T-helper 17 cell (primary cell): ENCODE data around the gene SNAPIN. TPM values are rescaled to one million over a fixed set of nuclear protein-coding genes. Genes with fewer than 3 reads are reported as not detected.

Source experiments
- ATAC-seq: fragments of 150-1000 bp; cut with Tn5 transposase; 2 replicates; pipeline ENCODE4 v1.10.0; 2021; ENCODE audit warnings: mild to moderate bottlenecking, moderate library complexity
- DNase-seq, 3 donors: peaks; one replicate each; pipeline versions ENCODE4 v3.0.0 to v3.0.0-alpha.2; 2020 to 2021
- H3K9me3 ChIP-seq: one replicate; pipeline ENCODE4 v1.7.0; 2013; ENCODE audit warnings: low read length, mild to moderate bottlenecking; ENCODE audit not compliant: control insufficient read depth, poor library complexity, severe bottlenecking
- H3K27ac Mint-ChIP-seq: one replicate; pipeline ENCODE4 v1.8.0; 2022; ENCODE audit warnings: mild to moderate bottlenecking, moderate library complexity, mixed read lengths
- H3K27me3 Mint-ChIP-seq: one replicate; pipeline ENCODE4 v1.8.0; 2022; ENCODE audit warnings: mixed read lengths
- H3K36me3 Mint-ChIP-seq: one replicate; pipeline ENCODE4 v1.8.0; 2022; ENCODE audit warnings: low read depth, mixed read lengths
- H3K4me1 Mint-ChIP-seq: one replicate; pipeline ENCODE4 v1.8.0; 2022; ENCODE audit warnings: mild to moderate bottlenecking, mixed read lengths
- H3K4me3 Mint-ChIP-seq: one replicate; pipeline ENCODE4 v1.8.0; 2022; ENCODE audit warnings: mild to moderate bottlenecking, moderate library complexity, mixed read lengths
- total RNA-seq, 4 donors: library from RNA in 2 of 4; stranded (reverse) in 2 of 4; gene quantifications; one replicate each; pipeline ENCODE4 v1.2.3 and lab custom pipeline; 2022 to 2026

The SNAPIN gene
- total RNA-seq, 2 donors from 2014 or later = 17.6 to 18.2 TPM

GRCh38 chr1:153698923-153699714 lies 40.6 kb downstream of the SNAPIN start:
- H3K9me3 ChIP-seq = no peaks in the 10 kb centered on the region
- Mint-ChIP-seq H3K4me3 (no peak overlapping the region), H3K27ac (no peak overlapping the region), H3K4me1 (no peaks in the 10 kb centered on the region), H3K36me3 (no peaks in the 10 kb centered on the region), H3K27me3 (no peaks in the 10 kb centered on the region)
- no peak for DNase-seq
- ATAC-seq = no peak

DNA sequence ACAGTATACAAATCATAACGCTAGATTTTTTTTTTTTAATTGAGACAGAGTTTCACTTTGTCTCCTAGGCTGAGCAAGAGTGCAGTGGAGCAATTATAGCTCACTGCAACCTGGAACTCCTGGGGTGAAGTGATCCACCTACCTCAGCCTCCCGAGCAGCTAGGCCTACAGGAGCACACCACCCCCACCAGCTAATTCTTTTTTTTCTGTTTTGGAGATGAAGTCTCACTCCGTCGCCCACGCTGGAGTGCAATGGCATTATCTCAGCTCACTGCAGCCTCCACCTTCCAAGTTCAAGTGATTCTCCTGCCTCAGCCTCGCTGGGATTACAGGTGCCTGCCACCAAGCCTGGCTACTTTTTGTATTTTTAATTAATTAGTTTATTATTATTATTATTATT lies 41.3 kb downstream of the SNAPIN start:
- Mint-ChIP-seq H3K4me1 (no peaks in the 10 kb centered on the region), H3K27me3 (no peaks in the 10 kb centered on the region), H3K4me3 (no peak overlapping the region), H3K36me3 (no peaks in the 10 kb centered on the region), H3K27ac (no peak overlapping the region)
- no peaks in the 10 kb centered on the region for H3K9me3 ChIP-seq
- DNase-seq = no peak
- ATAC-seq = no peak

GRCh38 chr1:153705484-153705883 lies 47.0 kb downstream of the SNAPIN start:
- H3K36me3 Mint-ChIP-seq = no peaks in the 10 kb centered on the region
- no peak for ATAC-seq
- peaks cover 2% of the 10 kb centered on the region for H3K4me1 Mint-ChIP-seq
- no peak overlapping the region for H3K4me3 Mint-ChIP-seq
- H3K27ac Mint-ChIP-seq = no peak overlapping the region
- H3K27me3 Mint-ChIP-seq = no peaks in the 10 kb centered on the region
- H3K9me3 ChIP-seq = no peaks in the 10 kb centered on the region
- no peak for DNase-seq

GRCh38 chr1:153711026-153711425 lies 52.5 kb downstream of the SNAPIN start:
- no peaks in the 10 kb centered on the region for H3K9me3 ChIP-seq
- no peak for ATAC-seq
- H3K4me3 Mint-ChIP-seq = no peak overlapping the region

More at GRCh38 chr1:153711026-153711425, 52.5 kb downstream of the SNAPIN start:
- DNase-seq = no peak
- H3K36me3 Mint-ChIP-seq = peaks cover 5% of the 10 kb centered on the region
- H3K27me3 Mint-ChIP-seq = peaks cover 12% of the 10 kb centered on the region
- H3K27ac Mint-ChIP-seq = no peak overlapping the region
- peaks cover 7% of the 10 kb centered on the region for H3K4me1 Mint-ChIP-seq

Other genes starting within 250 kb of the SNAPIN start
- not detected for gene S100A7A, start 242.2 kb upstream of the SNAPIN start, total RNA-seq
- gene S100A7, start 198.1 kb upstream of the SNAPIN start, total RNA-seq = not detected
- gene S100A6, start 122.7 kb upstream of the SNAPIN start, total RNA-seq = 100 to 1,000 TPM; 303 to 331 TPM
- gene S100A5, start 117.8 kb upstream of the SNAPIN start, total RNA-seq = 1 to 10 TPM in 1 of 2 donors, not detected in 1; 1.1 TPM
- gene S100A4, start 112.9 kb upstream of the SNAPIN start, total RNA-seq = 1,000 to 10,000 TPM in 1 of 2 donors, 100 to 1,000 TPM in 1; 935 to 1,018 TPM
- gene S100A3, start 109.4 kb upstream of the SNAPIN start, total RNA-seq = not detected
- under 1 TPM in 1 of 2 donors, not detected in 1; 0.52 TPM for gene S100A2, start 92.9 kb upstream of the SNAPIN start, total RNA-seq
- not detected for gene S100A16, start 45.6 kb upstream of the SNAPIN start, total RNA-seq
- gene S100A14, start 42.4 kb upstream of the SNAPIN start, total RNA-seq = not detected
- 1 to 10 TPM; 3.1 to 4.6 TPM for gene S100A13, start 31.2 kb upstream of the SNAPIN start, total RNA-seq
- not detected for gene S100A1, start 30.3 kb upstream of the SNAPIN start, total RNA-seq
- 10 to 100 TPM; 82.0 to 82.4 TPM for gene CHTOP, start 24.6 kb upstream of the SNAPIN start, total RNA-seq
- gene ILF2, start 12.3 kb downstream of the SNAPIN start, total RNA-seq = 100 to 1,000 TPM; 136 to 142 TPM
- not detected for gene NPR1, start 20.0 kb downstream of the SNAPIN start, total RNA-seq
- gene INTS3, start 69.3 kb downstream of the SNAPIN start, total RNA-seq = 10 to 100 TPM; 33.6 to 47.6 TPM
- 10 to 100 TPM in 1 of 2 donors, 1 to 10 TPM in 1; 7.4 to 10.0 TPM for gene SLC27A3, start 116.7 kb downstream of the SNAPIN start, total RNA-seq